ENCODE measurements around the gene DNMBP. TPM values are rescaled to one million over a fixed set of nuclear protein-coding genes. Genes with fewer than 3 reads are reported as not detected.

DNMBP gene
- polyA plus RNA-seq, 2 of the 4 experiments (the other 2 are of a cell fraction), result 13.7 to 20.3 TPM

GRCh38 chr10:99852481-99853213, 157.1 kb downstream of the DNMBP start:
- CTCF ChIA-PET, result interaction anchor here (0.8 to 12.5 kb wide), 5 partner anchors 9 to 195 kb away, joined by 3 to 139 read pairs (median 6); partner anchors contain the start of gene DNMBP
- ATAC-seq, result no peak
- no peak overlapping the region for H3K4me3 ChIP-seq
- H3K27ac ChIP-seq, result no peak overlapping the region
- WGBS (ENCODE audit: missing lambda C conversion rate), result 57% methylated on average over 3 of the region's 3 CpGs
- H3K4me2 ChIP-seq, result no peak overlapping the region
- no peak for FAIRE-seq
- TF ChIP-seq HOXB5 (CRISPR knock-in tag; IDR thresholded peaks at IDR 0.05) (no peak), ZNF302 (CRISPR knock-in tag; IDR thresholded peaks at IDR 0.05) (no peak), POLR2A (IDR thresholded peaks at IDR 0.05; ENCODE audit: low read length) (no peak), CEBPB (IDR thresholded peaks at IDR 0.05) (no peak), HOXB13 (CRISPR knock-in tag; IDR thresholded peaks at IDR 0.05; ENCODE audit: low read depth) (no peak), SREBF2 (IDR thresholded peaks at IDR 0.05) (no peak), PHF8 (IDR thresholded peaks at IDR 0.05; ENCODE audit: borderline replicate concordance, low read depth) (no peak), ELK1 (IDR thresholded peaks at IDR 0.05; ENCODE audit: low read depth, low read length) (no peak), ESRRA (IDR thresholded peaks at IDR 0.05; ENCODE audit: borderline replicate concordance, low read length) (no peak), TFCP2L1 (CRISPR knock-in tag; IDR thresholded peaks at IDR 0.05) (no peak), REST (IDR thresholded peaks at IDR 0.05) (no peak), EHF (CRISPR knock-in tag; IDR thresholded peaks at IDR 0.05) (no peak), CTCF (IDR thresholded peaks at IDR 0.05) (no peak), CBX8 (IDR thresholded peaks at IDR 0.05) (no peak), KDM1A (IDR thresholded peaks at IDR 0.05; ENCODE audit: low read depth) (no peak), NFE2L2 (conservative IDR thresholded peaks at IDR 0.05; ENCODE audit: low read length) (no peak), E2F6 (IDR thresholded peaks at IDR 0.05; ENCODE audit: borderline replicate concordance, low read depth) (no peak), ZC3H11A (IDR thresholded peaks at IDR 0.05) (no peak)
- TF ChIP-seq, protein P1, sequence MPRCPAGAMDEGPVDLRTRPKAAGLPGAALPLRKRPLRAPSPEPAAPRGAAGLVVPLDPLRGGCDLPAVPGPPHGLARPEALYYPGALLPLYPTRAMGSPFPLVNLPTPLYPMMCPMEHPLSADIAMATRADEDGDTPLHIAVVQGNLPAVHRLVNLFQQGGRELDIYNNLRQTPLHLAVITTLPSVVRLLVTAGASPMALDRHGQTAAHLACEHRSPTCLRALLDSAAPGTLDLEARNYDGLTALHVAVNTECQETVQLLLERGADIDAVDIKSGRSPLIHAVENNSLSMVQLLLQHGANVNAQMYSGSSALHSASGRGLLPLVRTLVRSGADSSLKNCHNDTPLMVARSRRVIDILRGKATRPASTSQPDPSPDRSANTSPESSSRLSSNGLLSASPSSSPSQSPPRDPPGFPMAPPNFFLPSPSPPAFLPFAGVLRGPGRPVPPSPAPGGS (IDR thresholded peaks at IDR 0.05), result no peak
- peaks cover 42% of the 10 kb centered on the region for H3K4me1 ChIP-seq
- DNase-seq (ENCODE audit: low read depth in 1 of 2, low spot score in 1 of 2), result no peak
- no peaks in the 10 kb centered on the region for H3K9me3 ChIP-seq
- POLR2A ChIA-PET, result no interaction called here
